GM12878 (cell line): ENCODE data around the gene SENP7. TPM values are rescaled to one million over a fixed set of nuclear protein-coding genes. Genes with fewer than 3 reads are reported as not detected.

Source experiments
- BACH1 ChIP-seq: fragments of 450-650 bp; IDR thresholded peaks from 2 replicates; pipeline ENCODE4 v1.6.1; 2017; ENCODE audit warnings: mild to moderate bottlenecking, borderline replicate concordance
- BCL11A ChIP-seq: IDR thresholded peaks from 2 replicates; pipeline ENCODE4 v1.6.1; 2011; ENCODE audit warnings: low read depth, low read length
- BRCA1 ChIP-seq: IDR thresholded peaks from 2 replicates; pipeline ENCODE4 v1.6.1; 2011; ENCODE audit warnings: low read depth, low read length, improper control_type of control experiment
- CBFB ChIP-seq: IDR thresholded peaks from 2 replicates; pipeline ENCODE4 v1.6.1; 2016; ENCODE audit warnings: antibody characterized with exemption, low read depth
- CHD2 ChIP-seq: IDR thresholded peaks from 2 replicates; pipeline ENCODE4 v1.6.1; 2011; ENCODE audit warnings: low read depth, low read length, improper control_type of control experiment, borderline replicate concordance
- CUX1 ChIP-seq: IDR thresholded peaks from 2 replicates; pipeline ENCODE4 v1.6.1; 2012; ENCODE audit warnings: improper control_type of control experiment, low read depth, low read length; ENCODE audit not compliant: insufficient replicate concordance
- DPF2 ChIP-seq: fragments of 450-650 bp; IDR thresholded peaks from 2 replicates; pipeline ENCODE4 v1.6.1; 2017; ENCODE audit warnings: mild to moderate bottlenecking
- E2F4 ChIP-seq: IDR thresholded peaks from 2 replicates; pipeline ENCODE4 v1.6.1; 2012; ENCODE audit warnings: low read depth, low read length, improper control_type of control experiment
- E4F1 ChIP-seq: fragments of 450-650 bp; IDR thresholded peaks from 2 replicates; pipeline ENCODE4 v1.6.1; 2018; ENCODE audit warnings: borderline replicate concordance, mild to moderate bottlenecking; ENCODE audit not compliant: partially characterized antibody
- JUNB ChIP-seq: IDR thresholded peaks from 2 replicates; pipeline ENCODE4 v1.6.1; 2016; ENCODE audit warnings: antibody characterized with exemption, mild to moderate bottlenecking
- MTA2 ChIP-seq: fragments of 450-650 bp; IDR thresholded peaks from 2 replicates; pipeline ENCODE4 v1.6.1; 2016; ENCODE audit warnings: low read depth, mild to moderate bottlenecking, moderate library complexity
- NFXL1 ChIP-seq: fragments of 450-650 bp; IDR thresholded peaks from 2 replicates; pipeline ENCODE4 v1.6.1; 2017; ENCODE audit warnings: antibody characterized with exemption, mild to moderate bottlenecking, borderline replicate concordance
- NRF1 ChIP-seq: conservative IDR thresholded peaks from 2 replicates; pipeline ENCODE4 v1.6.1; 2011; ENCODE audit warnings: mild to moderate bottlenecking, low read depth, low read length, improper control_type of control experiment
- RBBP5 ChIP-seq: fragments of 200-600 bp; sonication (generic); conservative IDR thresholded peaks from 2 replicates; pipeline ENCODE4 v1.6.1; 2016
- RCOR1 ChIP-seq: conservative IDR thresholded peaks from 2 replicates; pipeline ENCODE4 v1.6.1; 2012; ENCODE audit warnings: low read depth, low read length, improper control_type of control experiment
- RUNX3 ChIP-seq: IDR thresholded peaks from 2 replicates; pipeline ENCODE4 v1.6.1; 2012; ENCODE audit warnings: low read length, inconsistent platforms
- SIN3A ChIP-seq: IDR thresholded peaks from 2 replicates; pipeline ENCODE4 v1.6.1; 2012; ENCODE audit warnings: low read depth, low read length, improper control_type of control experiment
- SMAD5 ChIP-seq: IDR thresholded peaks from 2 replicates; pipeline ENCODE4 v1.6.1; 2016; ENCODE audit warnings: antibody characterized with exemption, low read depth
- SREBF1 ChIP-seq: IDR thresholded peaks from 2 replicates; pipeline ENCODE4 v1.6.1; 2012; ENCODE audit warnings: mild to moderate bottlenecking, low read length
- SUZ12 ChIP-seq: fragments of 200-600 bp; sonication (generic); IDR thresholded peaks from one replicate; pipeline ENCODE4 v1.6.1; 2018; ENCODE audit warnings: antibody characterized with exemption, mild to moderate bottlenecking; ENCODE audit not compliant: unreplicated experiment
- WRNIP1 ChIP-seq: IDR thresholded peaks from 2 replicates; pipeline ENCODE4 v1.6.1; 2011; ENCODE audit warnings: low read depth, low read length, improper control_type of control experiment, borderline replicate concordance
- polyA plus RNA-seq, 11 experiments: library from polyadenylated mRNA; depleted of rRNA in 4 of 11; unstranded in 6 of 11; stranded (reverse) in 5 of 11; fragments of >200 nt; fragmentation: Nextera tagmentation in 4 of 11; fragmentation: Illumina TruSeq in 1 of 11; extraction: Ambion mirVana in 4 of 11; extraction: Trizol in 1 of 11; gene quantifications; 1 replicate in 1 of 11; 2 replicates in 10 of 11; pipeline versions ENCODE4 v1.2.1 to v1.2.3, GENCODE V29; 2011 to 2016; ENCODE audit warnings: inconsistent platforms in 2 of 11, missing spikeins in 2 of 11, low read depth in 1 of 11
- total RNA-seq, 4 experiments: library from RNA; depleted of rRNA in 3 of 4; stranded (reverse); fragments of >200 nt in 3 of 4; fragmentation: Illumina TruSeq in 1 of 4; extraction: Trizol in 1 of 4; gene quantifications; 2 replicates each; pipeline versions ENCODE4 v1.2.1 to v1.2.3, GENCODE V29; 2013 to 2021

Gene SENP7
- total and polyA plus RNA-seq, 10 of the 15 experiments (the other 5 are each of a cell fraction or from before 2014, with no cell fraction given), result 2.6 to 14.7 (median 8.3) TPM

GRCh38 chr3:101303089-101303731 lies 209.8 kb downstream of the SENP7 start (continued):
- TF ChIP-seq DPF2 (0 out of 2 replicates have a peak, but pooled peaks have one; percentile 28), MTA2 (peak; percentile 54), BRCA1 (no peak), E4F1 (no peak), WRNIP1 (no peak), SIN3A (no peak), SREBF1 (no peak), JUNB (peak; percentile 100), RBBP5 (no peak), RCOR1 (no peak), NRF1 (no peak), CBFB (0 out of 2 replicates have a peak, but pooled peaks have one; percentile 29), RUNX3 (peak; percentile 82), NFXL1 (no peak), CUX1 (no peak), E2F4 (no peak), CHD2 (no peak), BCL11A (peak; percentile 88; the same call in 1 of the 2 replicates), SUZ12 (no peak), BACH1 (no peak), SMAD5 (no peak)
